ENCODE results near the gene ZBTB1. TPM values are rescaled to one million over a fixed set of nuclear protein-coding genes. Genes with fewer than 3 reads are reported as not detected.

Gene ZBTB1
- total RNA-seq, 6 experiments from 2014 or later = 10.6 to 16.8 (median 14.9) TPM

DNA sequence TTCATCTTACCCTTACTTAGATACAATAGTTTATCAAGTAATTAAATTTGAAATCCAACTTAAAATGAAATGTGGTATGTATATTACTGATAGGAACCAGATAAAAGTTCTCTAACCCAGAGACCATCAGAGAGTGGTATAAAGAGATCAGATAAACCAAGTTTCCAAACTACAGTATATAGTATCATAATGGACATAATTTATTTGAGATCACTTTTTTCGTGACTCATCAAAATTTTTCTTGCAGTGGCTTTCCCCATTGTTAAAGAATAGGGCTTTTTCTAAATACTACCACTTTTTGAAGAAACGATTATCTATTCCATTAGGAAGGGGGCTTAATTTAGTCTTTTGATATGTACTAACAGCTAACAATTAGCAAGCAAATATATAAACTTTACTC lies 20.8 kb downstream of the ZBTB1 start:
- Histone ChIP-seq H3K36me3 (peaks cover 0 to 18% (median 6%) of the 10 kb centered on the region in 4 donors), H3K4me1 (no peaks in the 10 kb centered on the region), H3K27me3 (no peaks in the 10 kb centered on the region), H3K9me3 (no peaks in the 10 kb centered on the region), H3K27ac (no peak overlapping the region), H3K4me3 (no peak overlapping the region)
- intact Hi-C loops (cut with DNase I) = no loop called here
- 100% methylated on average over 2 of the region's 2 CpGs for WGBS (ENCODE audit: insufficient coverage, low coverage, low lambda C conversion rate, missing lambda C conversion rate)
- ATAC-seq (no peak), DNase-seq (no peak)
- no peak for TF ChIP-seq POLR2A (IDR thresholded peaks at IDR 0.05)
- TF ChIP-seq, protein P1, sequence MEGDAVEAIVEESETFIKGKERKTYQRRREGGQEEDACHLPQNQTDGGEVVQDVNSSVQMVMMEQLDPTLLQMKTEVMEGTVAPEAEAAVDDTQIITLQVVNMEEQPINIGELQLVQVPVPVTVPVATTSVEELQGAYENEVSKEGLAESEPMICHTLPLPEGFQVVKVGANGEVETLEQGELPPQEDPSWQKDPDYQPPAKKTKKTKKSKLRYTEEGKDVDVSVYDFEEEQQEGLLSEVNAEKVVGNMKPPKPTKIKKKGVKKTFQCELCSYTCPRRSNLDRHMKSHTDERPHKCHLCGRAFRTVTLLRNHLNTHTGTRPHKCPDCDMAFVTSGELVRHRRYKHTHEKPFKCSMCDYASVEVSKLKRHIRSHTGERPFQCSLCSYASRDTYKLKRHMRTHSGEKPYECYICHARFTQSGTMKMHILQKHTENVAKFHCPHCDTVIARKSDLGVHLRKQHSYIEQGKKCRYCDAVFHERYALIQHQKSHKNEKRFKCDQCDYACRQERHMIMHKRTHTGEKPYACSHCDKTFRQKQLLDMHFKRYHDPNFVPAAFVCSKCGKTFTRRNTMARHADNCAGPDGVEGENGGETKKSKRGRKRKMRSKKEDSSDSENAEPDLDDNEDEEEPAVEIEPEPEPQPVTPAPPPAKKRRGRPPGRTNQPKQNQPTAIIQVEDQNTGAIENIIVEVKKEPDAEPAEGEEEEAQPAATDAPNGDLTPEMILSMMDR (IDR thresholded peaks at IDR 0.05) = no peak

DNA sequence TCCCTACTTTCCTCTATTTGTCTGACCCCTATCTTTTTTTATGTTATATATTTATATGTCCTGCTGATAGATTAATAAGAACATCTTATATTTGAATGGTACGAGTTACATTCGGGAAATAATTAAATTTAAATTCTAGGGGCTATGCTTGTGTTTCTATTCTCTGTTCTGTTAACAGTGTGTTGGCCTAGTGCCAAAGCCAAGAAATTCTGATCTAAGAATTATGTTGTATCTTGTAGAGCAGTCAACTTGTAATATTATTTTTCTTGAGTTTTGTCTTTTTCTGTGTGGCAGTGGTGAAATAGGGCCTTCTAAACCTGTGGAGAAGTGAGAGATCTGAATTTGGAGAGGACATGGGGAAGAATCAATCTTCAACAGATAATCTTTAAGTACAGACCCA lies 27.0 kb downstream of the ZBTB1 start:
- DNase-seq = no peak
- Histone ChIP-seq H3K27me3 (no peaks in the 10 kb centered on the region), H3K4me1 (no peaks in the 10 kb centered on the region), H3K36me3 (no peaks in the 10 kb centered on the region), H3K9me3 (no peaks in the 10 kb centered on the region), H3K4me3 (no peak overlapping the region), H3K27ac (no peak overlapping the region)
- intact Hi-C loops (cut with DNase I) = no loop called here
- TF ChIP-seq, protein P1 (IDR thresholded peaks at IDR 0.05) = no peak
- no peak for TF ChIP-seq POLR2A (IDR thresholded peaks at IDR 0.05)
- WGBS (ENCODE audit: insufficient coverage, low coverage, low lambda C conversion rate, missing lambda C conversion rate) = 78% methylated on average over 2 of the region's 2 CpGs
- ATAC-seq = no peak

DNA sequence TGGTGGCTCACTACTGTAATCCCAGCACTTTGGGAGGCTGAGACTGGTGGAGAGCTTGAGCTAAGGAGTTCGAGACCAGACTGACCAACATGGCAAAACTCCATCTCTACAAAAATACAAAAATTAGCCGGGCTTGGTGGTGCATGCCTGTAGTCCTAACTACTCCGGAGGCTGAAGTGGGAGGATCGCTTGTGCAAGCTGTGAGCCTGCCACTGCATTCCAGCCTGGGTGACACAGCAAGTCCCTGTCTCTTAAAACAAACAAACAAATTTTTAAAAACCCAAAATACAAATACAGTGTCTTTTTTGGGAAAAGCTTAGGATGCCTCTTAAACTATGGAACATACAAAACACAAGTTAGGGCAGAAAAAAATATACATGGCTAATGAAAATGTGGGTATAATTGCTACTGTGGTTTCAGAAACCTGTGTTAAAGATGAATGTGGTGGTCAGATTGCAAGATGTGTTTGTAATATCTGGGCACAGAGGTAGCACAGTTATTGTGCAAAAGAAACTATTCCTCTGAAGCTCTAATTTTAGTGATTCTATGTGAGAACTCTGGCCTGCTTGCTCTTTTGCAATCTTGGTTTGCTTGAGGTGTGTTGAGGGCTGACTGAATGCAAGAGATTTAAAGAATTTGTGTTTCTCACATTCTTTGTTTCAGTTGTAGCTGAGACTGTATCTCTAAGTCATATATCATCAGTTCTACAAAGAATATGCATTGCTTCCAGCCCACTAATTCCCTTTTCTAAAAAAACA lies 32.1 kb downstream of the ZBTB1 start:
- peaks cover 0 to 6% of the 10 kb centered on the region in 2 donors for H3K27me3 ChIP-seq
- 78% methylated on average over 4 of the region's 4 CpGs for WGBS (ENCODE audit: insufficient coverage, low coverage, low lambda C conversion rate, missing lambda C conversion rate)
- no peak for ATAC-seq
- H3K27ac ChIP-seq = no peak overlapping the region
- H3K9me3 ChIP-seq = no peaks in the 10 kb centered on the region
- intact Hi-C loops (cut with DNase I) = no loop called here
- H3K4me1 ChIP-seq = peaks cover 0 to 4% (median 0%) of the 10 kb centered on the region in 4 donors
- H3K4me3 ChIP-seq = no peak overlapping the region
- TF ChIP-seq, protein P1 (IDR thresholded peaks at IDR 0.05) = no peak
- TF ChIP-seq POLR2A (IDR thresholded peaks at IDR 0.05) = no peak
- H3K36me3 ChIP-seq = no peaks in the 10 kb centered on the region
- no peak for DNase-seq

DNA sequence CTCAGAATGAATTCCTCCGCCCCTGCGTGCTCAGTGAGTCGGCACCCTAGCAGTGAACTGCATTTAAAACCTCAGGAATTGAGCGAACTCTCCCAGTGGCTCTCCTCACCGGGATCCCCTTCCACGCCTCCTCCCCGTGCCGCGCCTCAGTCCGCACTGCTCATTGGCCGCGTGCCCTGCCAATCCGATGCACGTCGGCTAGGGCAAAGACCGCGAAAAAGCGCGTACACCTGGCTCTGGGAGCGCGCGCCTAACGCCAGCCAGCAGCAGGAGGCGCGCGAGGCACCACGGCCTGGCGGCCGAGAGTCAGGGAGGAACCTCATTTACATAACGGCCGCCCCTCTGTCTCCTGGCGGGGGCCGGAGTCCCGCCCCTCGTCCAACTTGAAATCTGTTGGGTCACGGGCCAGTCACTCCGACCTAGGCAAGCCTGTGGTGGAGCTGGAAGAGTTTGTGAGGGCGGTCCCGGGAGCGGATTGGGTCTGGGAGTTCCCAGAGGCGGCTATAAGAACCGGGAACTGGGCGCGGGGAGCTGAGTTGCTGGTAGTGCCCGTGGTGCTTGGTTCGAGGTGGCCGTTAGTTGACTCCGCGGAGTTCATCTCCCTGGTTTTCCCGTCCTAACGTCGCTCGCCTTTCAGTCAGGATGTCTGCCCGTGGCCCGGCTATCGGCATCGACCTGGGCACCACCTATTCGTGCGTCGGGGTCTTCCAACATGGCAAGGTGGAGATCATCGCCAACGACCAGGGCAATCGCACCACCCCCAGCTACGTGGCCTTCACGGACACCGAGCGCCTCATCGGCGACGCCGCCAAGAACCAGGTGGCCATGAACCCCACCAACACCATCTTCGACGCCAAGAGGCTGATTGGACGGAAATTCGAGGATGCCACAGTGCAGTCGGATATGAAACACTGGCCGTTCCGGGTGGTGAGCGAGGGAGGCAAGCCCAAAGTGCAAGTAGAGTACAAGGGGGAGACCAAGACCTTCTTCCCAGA lies 35.9 kb downstream of the ZBTB1 start, which contains the start of gene HSPA2:
Gene HSPA2, plus strand, starts transcription at position 534 of the 995 bp plus-strand sequence. Its CDS starts 109 bp downstream, at position 643.
- TF ChIP-seq, protein P1 (IDR thresholded peaks at IDR 0.05) = peak; percentile 82 to 95 (median 86)
- TF ChIP-seq POLR2A (IDR thresholded peaks at IDR 0.05) = peak; percentile 97
- Histone ChIP-seq H3K27ac (peak within 1 kb of the TSS; percentile 18 to 63 (median 59)), H3K36me3 (no peaks in the 10 kb centered on the region), H3K9me3 (no peaks in the 10 kb centered on the region), H3K4me1 (peaks cover 0 to 4% (median 0%) of the 10 kb centered on the region in 4 donors), H3K4me3 (peak within 1 kb of the TSS; percentile 22 to 67 (median 57)), H3K27me3 (peaks cover 0 to 9% of the 10 kb centered on the region in 2 donors)
- DNase-seq (peak; percentile 99), ATAC-seq (peak; percentile 95 to 98 (median 96))
- intact Hi-C loops (cut with DNase I) = no loop called here
- 8% methylated on average over 59 of the region's 79 CpGs for WGBS (ENCODE audit: insufficient coverage, low coverage, low lambda C conversion rate, missing lambda C conversion rate)
